HG03175 (cell line): ENCODE results near the gene TBC1D2B.

Source experiments
- ATAC-seq: cut with Tn5 transposase; IDR thresholded peaks from one replicate; pipeline ENCODE4 v1.9.1; 2021; ENCODE audit warnings: mild to moderate bottlenecking, moderate library complexity; ENCODE audit not compliant: unreplicated experiment

TBC1D2B gene

DNA sequence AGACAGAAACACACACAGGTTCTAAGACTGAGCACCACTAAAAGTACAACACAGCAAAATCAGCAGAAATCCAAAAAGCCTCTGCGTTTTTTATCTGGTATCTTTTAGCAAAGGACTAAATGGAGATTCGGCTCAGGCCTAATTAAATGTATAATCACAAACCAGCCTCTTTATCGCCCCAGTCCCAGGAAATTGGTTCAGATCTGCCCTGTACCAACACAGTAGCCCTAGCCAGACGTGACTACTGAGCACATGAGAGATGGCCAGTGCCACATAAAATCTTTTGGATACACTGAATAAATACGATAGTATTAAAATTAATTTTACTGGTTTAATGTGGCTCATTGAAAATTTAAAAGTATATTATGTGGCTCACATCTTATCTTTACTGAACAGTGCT lies 19.7 kb downstream of the TBC1D2B start:
- no peak for ATAC-seq

DNA sequence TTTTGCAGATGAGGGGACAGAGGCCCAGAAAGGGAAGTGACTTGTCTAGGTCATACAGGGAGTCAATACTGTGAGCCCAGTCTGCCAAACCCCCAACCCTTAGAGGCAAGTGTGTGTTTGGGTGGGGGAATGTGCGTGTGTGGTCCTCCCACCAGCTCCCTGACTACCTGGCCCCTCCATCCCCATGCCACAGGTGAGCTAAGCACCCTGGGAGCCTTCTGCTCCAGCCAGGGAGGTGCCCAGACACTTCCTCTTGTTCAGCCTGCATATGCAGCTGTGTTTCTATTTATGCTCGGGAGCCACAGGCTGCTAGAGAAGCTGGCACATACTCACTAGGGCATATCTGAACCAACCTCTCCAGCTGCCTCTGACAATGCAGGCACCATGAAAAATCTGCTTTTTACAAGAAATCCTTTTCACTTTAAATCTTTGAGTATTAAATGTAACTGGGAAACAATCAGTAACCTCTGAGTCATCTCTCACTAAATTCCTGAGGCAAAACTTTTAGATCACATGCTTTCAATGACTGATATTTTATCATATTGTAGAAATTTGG lies 20.7 kb downstream of the TBC1D2B start:
- ATAC-seq: peak; percentile 39

DNA sequence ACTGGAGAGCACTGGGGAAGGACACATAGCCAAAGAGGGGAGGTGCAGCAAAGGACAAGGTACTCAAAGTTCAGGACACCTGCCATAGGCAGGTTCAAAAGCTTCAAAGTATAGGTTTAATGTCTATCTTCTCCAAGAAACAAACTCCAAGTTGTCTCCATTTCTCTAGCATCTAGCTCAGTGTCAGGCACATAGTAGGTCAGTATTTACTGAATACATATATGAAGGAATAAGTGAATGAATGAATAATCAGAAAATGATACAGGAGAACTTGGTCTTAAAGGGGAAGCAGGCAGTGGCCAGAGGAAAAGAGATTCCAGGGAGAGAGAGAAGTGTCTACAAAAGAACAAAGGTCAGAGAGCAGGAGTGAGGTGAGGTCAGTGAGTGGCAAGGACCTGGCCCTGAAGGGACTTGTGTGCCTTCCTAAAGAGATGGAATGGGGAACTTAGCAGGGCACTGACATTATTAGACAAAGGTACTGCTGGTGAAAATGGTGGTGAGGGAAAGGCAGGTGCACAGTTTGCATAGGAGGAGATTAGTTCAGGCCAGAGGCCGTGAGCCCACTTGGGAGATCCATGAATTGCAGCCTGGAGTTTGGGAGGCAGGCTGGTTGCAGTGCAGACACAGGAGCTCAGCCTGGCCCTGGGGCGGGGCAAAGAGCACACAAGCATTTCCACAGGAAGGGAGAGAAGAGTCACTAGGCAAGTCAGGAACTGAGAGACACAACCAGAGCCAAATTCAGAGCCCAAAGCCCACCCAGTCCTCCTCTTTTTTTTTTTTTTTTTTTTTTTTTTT lies 21.4 kb downstream of the TBC1D2B start:
- peak; percentile 23 for ATAC-seq

DNA sequence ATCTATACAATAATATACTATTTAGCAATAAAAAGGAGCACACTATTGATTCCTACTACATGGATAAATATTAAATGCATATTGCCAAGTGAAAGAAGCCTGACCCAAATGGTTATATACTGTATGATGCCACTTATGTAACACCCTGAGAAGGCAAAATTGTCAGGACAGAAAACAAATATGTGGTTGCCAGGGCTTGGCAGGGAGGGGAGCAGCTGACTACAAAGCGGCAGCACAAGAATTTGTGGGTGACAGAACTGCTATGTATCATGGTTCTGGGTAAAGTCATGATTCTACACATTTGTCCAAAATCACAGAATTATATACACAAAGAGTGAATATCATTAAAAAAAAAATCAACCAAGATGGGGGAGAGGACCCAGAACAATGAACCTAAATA lies 22.5 kb downstream of the TBC1D2B start:
- ATAC-seq: no peak

DNA sequence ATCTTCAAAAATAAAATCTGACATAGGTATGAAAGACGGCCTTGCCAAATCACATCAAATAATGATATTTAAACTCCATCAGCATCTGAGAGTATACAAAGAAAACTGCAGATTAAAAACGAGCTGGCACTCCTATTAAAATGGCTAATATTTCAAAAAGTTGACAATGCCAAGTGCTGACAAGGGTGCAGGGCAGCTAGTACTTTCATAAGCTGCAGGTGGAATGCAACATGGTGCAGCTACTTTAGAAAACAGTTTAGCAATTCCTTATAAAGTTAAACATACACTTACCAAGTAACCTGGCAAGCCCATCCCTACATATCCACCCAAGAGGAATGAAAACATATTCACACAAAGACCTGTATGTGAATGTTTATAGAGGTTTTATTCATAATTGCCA lies 23.0 kb downstream of the TBC1D2B start:
- ATAC-seq: no peak

DNA sequence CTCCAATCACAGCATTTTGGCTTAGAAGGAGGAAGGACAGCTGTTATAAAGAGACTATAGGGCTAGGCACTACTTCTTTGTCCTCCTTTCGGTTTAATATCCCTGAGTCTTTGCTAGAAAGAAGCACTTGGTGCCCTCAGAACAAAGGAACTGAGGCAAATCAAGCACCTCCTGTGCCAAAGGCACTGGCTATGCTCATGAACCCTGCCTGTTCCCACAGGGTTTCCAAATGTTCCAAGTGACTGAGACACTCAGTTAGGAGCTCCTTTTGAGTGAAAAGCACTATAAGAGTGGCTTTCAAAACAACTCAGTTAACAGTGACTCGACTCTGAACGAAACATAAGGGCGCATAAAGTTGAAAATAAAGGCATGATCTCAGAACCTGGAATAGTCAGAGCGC lies 25.0 kb downstream of the TBC1D2B start:
- no peak for ATAC-seq

DNA sequence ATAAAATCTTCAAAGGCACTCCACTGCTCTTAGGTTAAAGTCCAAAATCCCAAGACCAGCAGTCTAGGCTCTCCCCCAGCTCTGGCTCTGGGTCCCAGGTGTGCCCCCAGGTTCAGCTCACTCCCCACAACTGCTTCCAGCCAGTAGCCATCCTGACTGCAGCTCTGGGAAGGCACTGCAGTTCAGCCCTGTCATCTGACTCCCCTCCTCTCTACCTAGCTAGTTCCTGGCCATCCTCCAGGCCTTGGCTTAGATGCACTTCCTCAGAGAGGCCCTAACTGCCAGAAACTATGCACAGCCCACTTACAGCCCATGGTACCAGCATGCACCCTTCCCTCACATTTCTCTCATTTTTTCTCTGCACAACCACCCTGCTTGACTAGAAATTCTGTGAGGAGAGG lies 25.5 kb downstream of the TBC1D2B start:
- ATAC-seq: no peak

DNA sequence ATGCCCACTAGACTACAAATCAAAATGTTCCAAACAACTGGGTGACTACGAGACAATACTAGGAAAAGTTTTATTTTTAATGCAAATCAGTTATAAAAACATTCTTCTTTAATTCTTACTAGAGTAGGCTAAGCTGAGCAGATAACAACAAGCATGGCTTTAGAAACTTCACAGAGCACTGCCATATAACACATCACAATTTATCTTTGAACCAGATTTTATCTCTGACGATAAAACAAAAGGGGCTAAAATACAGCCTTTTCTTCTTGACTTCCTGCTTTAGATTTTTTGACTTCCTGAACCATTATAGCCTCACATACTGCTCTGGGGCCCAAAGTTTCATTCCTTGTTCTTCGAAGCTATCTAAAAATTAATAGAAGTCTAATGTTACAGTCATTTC lies 25.9 kb downstream of the TBC1D2B start:
- no peak for ATAC-seq

DNA sequence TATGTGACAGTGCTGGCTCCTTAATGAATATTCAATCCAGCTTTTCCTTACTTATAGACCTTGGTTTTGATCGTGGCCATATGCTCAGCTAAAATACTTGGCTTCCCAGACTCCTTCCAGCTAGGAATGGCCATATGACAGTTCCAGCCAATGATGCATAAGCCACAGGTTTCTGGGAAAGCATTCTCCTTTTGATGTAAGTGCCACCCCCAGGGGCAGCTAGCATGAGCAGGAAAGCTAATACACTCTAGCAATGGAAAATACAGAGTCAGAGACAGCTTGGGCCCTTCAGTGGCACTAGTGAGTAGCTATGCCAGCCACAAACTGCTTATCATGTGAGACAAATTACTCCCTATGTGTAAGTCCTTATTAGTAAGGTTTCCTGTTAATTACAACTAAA lies 26.7 kb downstream of the TBC1D2B start:
- no peak for ATAC-seq

DNA sequence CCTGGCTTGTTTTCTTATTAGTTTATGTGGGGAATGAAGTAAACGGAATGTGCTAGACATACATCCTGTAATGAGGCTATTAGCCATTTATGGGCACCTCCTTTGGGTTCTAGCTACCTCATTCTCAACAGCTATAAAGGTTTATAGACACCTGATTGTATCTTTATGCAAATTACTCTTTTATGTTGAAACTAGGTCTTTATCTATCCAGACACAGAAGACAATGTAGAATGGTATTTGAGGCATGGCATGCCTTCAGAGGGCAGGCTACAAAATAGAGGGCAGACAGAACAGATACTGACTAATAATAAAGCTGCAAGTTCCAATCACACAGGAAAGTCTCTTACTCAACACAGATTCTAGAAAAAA lies 27.1 kb downstream of the TBC1D2B start:
- peak; percentile 16 for ATAC-seq

DNA sequence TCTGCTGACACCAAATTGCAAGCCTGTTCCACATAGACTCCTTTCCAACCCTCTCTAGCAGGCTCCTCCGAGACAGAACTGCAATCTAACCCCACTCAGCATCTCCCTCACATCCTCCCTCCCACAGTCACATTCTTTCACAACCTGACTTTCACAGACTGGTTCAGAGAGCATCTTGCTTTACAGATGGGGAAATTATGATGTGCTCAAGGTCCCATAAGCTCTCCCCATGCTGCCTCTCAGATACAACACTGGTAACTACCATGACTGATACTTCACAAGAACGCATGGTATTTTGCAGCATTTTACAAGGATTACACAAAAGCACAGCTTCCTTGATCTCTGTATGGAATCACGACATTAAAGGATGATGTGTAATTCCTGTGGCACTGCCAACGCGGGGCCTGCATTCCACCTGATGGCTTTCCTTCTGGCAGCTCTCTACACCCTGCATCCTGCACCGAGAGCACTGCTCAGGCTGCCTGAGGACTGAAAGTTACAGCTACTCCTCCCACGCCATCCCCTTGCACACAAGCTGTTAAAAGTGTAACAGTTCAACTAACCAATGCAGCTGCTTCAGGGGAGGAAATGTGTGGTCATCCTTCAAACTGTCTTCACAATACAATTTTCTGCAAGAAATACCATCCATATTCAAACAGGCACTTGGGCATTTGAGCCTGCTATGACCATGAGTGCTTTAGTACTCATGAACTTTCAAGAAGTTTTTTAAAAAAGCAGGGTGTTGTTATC lies 27.6 kb downstream of the TBC1D2B start:
- peak; percentile 71 for ATAC-seq

DNA sequence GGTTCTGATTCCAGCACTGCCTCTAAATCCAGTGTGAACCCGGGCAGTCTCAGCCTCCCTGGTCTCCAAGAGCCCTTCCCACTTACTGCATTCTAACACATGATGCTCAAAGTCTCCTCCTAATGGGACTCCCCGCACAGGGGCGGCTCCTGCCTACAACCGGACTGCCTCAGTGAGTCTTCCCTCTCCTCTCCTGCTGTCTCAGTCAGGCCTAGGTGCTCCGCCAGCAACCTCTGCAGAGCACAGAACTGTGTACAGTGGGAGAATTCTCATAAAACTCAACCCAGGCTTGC lies 28.9 kb downstream of the TBC1D2B start:
- ATAC-seq: no peak

DNA sequence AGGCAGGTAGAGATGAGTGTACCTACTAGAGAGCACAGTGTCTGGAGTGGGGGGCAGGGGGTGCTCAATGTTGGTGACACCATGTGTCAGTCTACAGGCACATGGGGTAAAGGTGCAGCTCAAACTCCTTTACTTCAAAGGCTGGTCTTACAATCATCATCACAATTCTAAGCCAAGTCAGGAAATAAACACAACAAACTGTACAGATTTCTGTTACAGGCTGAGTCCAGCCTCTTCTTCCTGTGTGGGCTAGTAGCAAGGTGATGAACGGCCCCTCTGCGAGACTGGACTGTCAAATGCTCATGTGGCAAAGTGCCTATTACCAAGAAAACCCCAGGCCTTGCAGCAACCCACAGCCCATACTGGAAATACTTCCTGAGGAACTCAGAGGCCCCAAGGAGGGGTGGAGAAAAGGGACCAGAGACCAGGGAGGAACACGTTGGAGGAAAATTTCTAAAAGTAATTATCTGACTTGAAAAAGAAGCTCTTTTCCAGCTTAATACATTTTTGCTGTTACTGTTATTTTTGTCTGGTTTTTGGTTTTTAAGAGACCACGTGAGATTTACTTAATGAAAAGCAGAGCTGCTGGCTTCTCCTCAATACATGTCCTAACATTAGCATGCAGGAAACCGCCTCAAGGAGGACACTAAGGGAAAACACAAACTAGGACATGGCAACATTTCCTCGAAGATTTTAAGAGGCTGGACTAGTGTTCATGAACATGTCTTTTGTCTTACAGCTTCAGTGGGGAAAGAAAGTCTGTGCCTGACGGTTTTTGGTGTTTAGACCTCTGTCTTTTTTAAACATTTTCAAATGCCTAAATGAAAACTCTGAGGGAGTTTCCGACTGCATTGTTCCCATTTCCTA lies 29.5 kb downstream of the TBC1D2B start:
- no peak for ATAC-seq

DNA sequence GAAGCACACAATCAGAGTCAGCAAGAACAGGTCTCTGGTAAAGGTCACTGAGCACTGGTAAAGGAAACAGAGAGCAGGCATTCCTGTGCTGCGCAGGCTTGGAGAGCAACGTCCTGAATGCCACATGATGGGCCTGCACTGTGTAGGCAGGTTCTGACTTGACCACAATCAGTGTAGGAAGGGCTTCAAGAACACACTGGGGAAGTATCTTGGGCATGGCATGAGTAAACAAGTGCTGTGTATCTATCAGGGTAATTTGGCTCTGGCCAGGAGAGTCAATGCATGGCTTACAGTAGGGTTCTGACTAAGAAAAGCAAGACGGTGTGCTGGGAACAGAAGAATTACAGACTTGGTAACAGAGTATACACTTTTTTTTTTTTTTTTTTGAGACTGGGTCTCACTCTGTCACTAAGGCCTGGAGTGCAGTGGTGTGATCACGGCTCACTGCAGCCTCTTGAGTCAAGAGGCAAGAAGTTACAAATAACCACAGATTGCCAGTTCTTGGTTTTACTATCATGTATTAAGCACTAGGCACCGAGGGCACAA lies 30.6 kb downstream of the TBC1D2B start:
- ATAC-seq: no peak

DNA sequence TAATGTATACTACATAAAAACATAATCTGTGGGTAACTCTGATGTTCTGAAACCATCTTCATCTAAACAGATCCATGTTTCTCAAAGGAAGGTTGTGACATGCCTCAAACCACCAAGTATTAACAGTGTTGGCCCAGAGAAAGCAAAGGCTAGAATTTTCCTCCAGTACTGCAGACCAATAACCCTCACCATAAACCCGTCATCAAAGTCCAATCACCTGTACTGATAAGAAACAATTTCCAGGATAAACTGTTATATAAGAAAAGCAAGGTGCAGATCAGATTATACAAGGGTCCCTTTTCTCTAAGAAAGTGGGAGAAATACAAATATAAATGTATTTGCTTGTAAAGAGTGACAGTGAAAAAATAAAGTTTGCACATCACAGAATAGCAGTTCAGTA lies 32.3 kb downstream of the TBC1D2B start:
- no peak for ATAC-seq

DNA sequence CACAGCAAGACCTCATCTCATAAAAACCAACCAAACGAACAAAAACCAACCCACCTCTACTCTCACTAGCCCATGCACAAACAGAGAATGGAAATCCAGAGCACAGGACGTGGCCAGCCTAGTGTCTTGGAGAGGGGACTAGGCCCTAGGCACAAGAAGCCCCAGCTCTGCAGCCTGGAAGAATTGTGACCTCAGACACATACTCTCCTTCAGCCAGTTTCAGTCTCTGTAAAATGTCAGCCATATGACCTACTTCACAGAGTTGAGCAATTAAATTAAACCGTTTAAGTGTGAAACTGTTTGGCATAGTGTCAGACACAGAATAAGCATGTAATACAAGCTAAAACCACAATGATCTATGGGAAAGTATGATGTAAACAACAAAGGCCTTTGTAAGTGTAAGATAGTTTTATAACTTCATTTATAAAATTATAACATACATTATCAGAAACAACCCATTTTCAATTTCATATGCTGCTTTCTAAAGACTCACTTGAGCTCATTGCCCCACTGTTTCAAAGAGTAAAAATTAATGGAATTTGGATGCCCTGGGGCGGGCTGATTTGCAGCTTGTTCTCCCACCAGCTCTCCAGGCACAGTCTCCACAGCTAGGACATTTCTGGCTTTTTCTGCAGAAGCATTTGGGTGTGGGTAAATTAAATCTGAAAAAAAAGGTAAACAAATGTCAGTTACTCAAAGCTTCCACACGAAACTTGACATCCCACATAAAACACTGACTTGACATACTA lies 32.9 kb downstream of the TBC1D2B start:
- ATAC-seq: no peak

DNA sequence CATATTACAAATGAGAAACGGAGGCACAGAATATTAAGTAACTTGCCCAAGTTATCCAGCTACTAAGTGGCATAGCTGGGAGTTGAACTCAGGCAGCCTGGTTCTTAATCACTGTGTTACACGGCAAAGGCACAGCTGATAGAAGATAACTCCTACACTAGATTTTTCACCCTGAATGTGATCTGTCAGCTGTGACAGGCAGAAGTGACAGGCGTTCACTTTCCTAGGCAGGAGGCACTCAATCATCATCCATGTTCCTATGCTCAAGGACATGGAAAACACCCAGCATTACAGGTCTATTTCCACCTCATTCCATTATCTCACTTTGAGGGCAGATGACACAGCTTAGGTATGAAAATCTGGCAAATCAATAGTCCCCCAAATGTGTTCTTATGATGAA lies 35.6 kb downstream of the TBC1D2B start:
- ATAC-seq: no peak

DNA sequence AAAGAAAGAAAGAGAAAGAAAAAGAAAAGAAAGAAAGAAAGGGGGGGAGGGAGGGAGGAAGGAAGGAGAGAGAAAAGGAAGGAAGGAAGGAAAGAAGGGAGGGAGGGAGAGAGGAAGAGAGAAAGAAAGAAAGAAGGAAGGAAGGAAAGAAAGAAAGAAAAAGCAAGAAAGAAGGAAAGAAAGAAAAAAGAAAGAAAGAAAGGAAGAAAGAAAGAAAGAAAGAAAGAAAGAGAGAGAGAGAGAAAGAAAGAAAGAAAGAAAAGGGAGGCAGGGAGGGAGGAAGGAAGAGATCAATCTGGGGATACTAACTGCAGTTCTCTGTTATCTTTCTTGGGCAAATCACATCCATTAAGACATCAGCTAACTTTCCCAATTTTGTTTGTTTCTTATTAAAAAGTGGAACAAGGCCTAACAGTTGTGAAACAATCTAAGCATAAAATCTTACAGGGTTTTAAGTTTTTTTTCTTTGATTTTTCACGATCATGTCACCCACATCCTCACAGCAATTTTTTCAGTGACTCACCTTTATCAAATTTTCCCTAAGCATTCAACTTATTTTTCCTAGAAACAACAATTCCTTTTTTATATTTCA lies 36.8 kb downstream of the TBC1D2B start:
- ATAC-seq: no peak

DNA sequence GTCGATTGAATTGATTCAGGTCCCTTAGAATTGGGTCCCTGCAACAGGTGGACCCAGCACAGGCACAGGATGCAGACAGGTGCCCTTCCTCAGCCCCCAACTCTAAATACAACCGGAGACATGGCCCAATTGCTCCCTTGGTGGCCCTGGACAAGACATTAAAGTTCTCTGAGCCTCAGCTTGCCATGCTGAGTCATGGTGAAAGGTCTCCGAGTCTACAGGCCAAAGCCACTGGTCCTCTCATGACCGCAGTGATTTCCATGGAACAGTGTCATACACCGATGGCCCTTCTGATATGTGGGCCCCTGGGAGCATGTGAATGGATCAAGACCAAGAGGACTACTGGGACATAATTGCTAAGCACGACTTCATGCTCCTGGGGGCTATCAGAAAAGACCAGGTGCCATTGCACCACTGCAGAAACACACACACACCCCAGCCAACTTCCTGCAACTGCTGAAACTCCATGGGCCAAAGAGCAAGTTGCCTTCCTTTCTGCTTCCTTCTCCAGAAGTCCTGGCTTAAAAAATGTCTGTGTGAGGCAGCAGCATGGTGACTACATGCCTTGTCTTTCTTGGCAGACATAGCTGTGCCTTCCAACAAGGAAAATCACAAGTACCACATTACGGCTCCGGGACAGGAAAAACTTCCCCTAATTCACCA lies 38.8 kb downstream of the TBC1D2B start:
- ATAC-seq: no peak
